ENCODE results near the gene HSPB1. TPM values are rescaled to one million over a fixed set of nuclear protein-coding genes. Genes with fewer than 3 reads are reported as not detected.
"Not testable (repeated sequence)": the region's sequence is repeated elsewhere in the genome, so short reads cannot be mapped to it uniquely, and the experiment has no call there.

HSPB1 gene
- total and polyA plus RNA-seq, 2 donors (not counting 1 experiment from before 2014, with no cell fraction given) = 70.0 to 234 TPM

GRCh38 chr7:76304888-76305375, 2.5 kb downstream of the HSPB1 start:
- Histone ChIP-seq H3K27me3 (ENCODE audit: control insufficient read depth, insufficient read depth, low read length) (no peaks in the 10 kb centered on the region), H3K36me3 (ENCODE audit: control insufficient read depth, insufficient read depth, low read length) (peaks cover 3% of the 10 kb centered on the region), H3K79me2 (ENCODE audit: control insufficient read depth, insufficient read depth, low read length) (peaks cover 12% of the 10 kb centered on the region), H3K27ac (ENCODE audit: insufficient read depth, low read length) (no peak overlapping the region), H3K9me3 (ENCODE audit: control insufficient read depth, insufficient read depth, low read depth, low read length) (no peaks in the 10 kb centered on the region), H3K4me2 (ENCODE audit: extremely low read depth, insufficient read depth, low read length) (no peak overlapping the region), H3K4me1 (ENCODE audit: control insufficient read depth, extremely low read depth, insufficient read depth, low read length) (peaks cover 7% of the 10 kb centered on the region), H3K9ac (ENCODE audit: insufficient read depth, low read length) (no peak overlapping the region), H3K4me3 (replicated peaks in 1 of 4; ENCODE audit: control extremely low read depth in 1 of 4, insufficient read depth in 1 of 4, low read depth in 3 of 4, low read length in 4 of 4) (peak overlapping the region in 1 of 4 experiments; percentile 97), H2AFZ (ENCODE audit: low read length) (no peak overlapping the region), H4K20me1 (ENCODE audit: control insufficient read depth, extremely low read depth, insufficient read depth, low read length) (no peaks in the 10 kb centered on the region)
- DNase-seq (ENCODE audit: low read depth in 2 of 2) = peak in 1 of 2 donors; percentile 35
- TF ChIP-seq CTCF (conservative IDR thresholded peaks at IDR 0.05 in 1 of 2, IDR thresholded peaks at IDR 0.05 in 1 of 2; ENCODE audit: low read depth in 1 of 2, low read length in 2 of 2) = no peak
- no peak for TF ChIP-seq EZH2 (IDR thresholded peaks at IDR 0.05; ENCODE audit: low read length, missing control alignments)

- H3K27ac ChIP-seq (ENCODE audit: insufficient read depth, low read length); H3K9me3 ChIP-seq (ENCODE audit: control insufficient read depth, insufficient read depth, low read depth, low read length); H3K4me1 ChIP-seq (ENCODE audit: control insufficient read depth, extremely low read depth, insufficient read depth, low read length); H3K27me3 ChIP-seq (ENCODE audit: control insufficient read depth, insufficient read depth, low read length); H3K36me3 ChIP-seq (ENCODE audit: control insufficient read depth, insufficient read depth, low read length); H2AFZ ChIP-seq (ENCODE audit: low read length); H3K9ac ChIP-seq (ENCODE audit: insufficient read depth, low read length); H3K4me3 ChIP-seq (replicated peaks in 1 of 4; ENCODE audit: control extremely low read depth in 1 of 4, insufficient read depth in 1 of 4, low read depth in 3 of 4, low read length in 4 of 4); H3K79me2 ChIP-seq (ENCODE audit: control insufficient read depth, insufficient read depth, low read length); H4K20me1 ChIP-seq (ENCODE audit: control insufficient read depth, extremely low read depth, insufficient read depth, low read length); H3K4me2 ChIP-seq (ENCODE audit: extremely low read depth, insufficient read depth, low read length); DNase-seq (ENCODE audit: low read depth in 2 of 2): not testable (repeated sequence)
Measured at GRCh38 chr7:76308874-76309273, 6.4 kb downstream of the HSPB1 start.

GRCh38 chr7:76309341-76310101, 7.0 kb downstream of the HSPB1 start:
- H3K9ac ChIP-seq (ENCODE audit: insufficient read depth, low read length); H3K36me3 ChIP-seq (ENCODE audit: control insufficient read depth, insufficient read depth, low read length); H4K20me1 ChIP-seq (ENCODE audit: control insufficient read depth, extremely low read depth, insufficient read depth, low read length); H3K79me2 ChIP-seq (ENCODE audit: control insufficient read depth, insufficient read depth, low read length); H3K27me3 ChIP-seq (ENCODE audit: control insufficient read depth, insufficient read depth, low read length); H2AFZ ChIP-seq (ENCODE audit: low read length); H3K9me3 ChIP-seq (ENCODE audit: control insufficient read depth, insufficient read depth, low read depth, low read length); H3K4me1 ChIP-seq (ENCODE audit: control insufficient read depth, extremely low read depth, insufficient read depth, low read length); DNase-seq (ENCODE audit: low read depth in 2 of 2); H3K4me3 ChIP-seq (replicated peaks in 1 of 4; ENCODE audit: control extremely low read depth in 1 of 4, insufficient read depth in 1 of 4, low read depth in 3 of 4, low read length in 4 of 4); H3K27ac ChIP-seq (ENCODE audit: insufficient read depth, low read length); H3K4me2 ChIP-seq (ENCODE audit: extremely low read depth, insufficient read depth, low read length): not testable (repeated sequence)

Data from fibroblast of lung (primary cell).